WTC11 (cell line): Measurements from ENCODE around the gene ANKRD11. TPM values are rescaled to one million over a fixed set of nuclear protein-coding genes. Genes with fewer than 3 reads are reported as not detected.
A peak's percentile ranks its signal among the peaks of the same experiment; 100 is the strongest.

Source experiments
- ATAC-seq: fragments of 200-7000 bp; cut with Tn5 transposase; 2 replicates; pipeline ENCODE4 v1.10.0; 2021; ENCODE audit warnings: mild to moderate bottlenecking, moderate library complexity
- CTCF ChIA-PET: fragments of 300-600 bp; sonication (Branson Sonifier 250); formaldehyde crosslinking; loops from one replicate; lab custom pipeline; 2021; ENCODE audit warnings: antibody characterized with exemption; lab: Charles Lee
- POLR2A ChIA-PET: fragments of 350-600 bp; sonication (Branson Sonifier 250); formaldehyde crosslinking; loops from one replicate; lab custom pipeline; 2021; ENCODE audit warnings: antibody characterized with exemption; lab: Charles Lee
- DNase-seq: peaks from one replicate; pipeline ENCODE4 v3.0.0; 2021; ENCODE audit warnings: low spot score
- H3K27ac Mint-ChIP-seq: 2 replicates; pipeline ENCODE4 v1.8.0; 2021; ENCODE audit warnings: mixed read lengths
- H3K27me3 Mint-ChIP-seq: 2 replicates; pipeline ENCODE4 v1.8.0; 2021; ENCODE audit warnings: low read depth, mild to moderate bottlenecking, moderate library complexity, mixed read lengths
- H3K36me3 Mint-ChIP-seq: 2 replicates; pipeline ENCODE4 v1.8.0; 2021; ENCODE audit warnings: mixed read lengths
- H3K4me1 Mint-ChIP-seq: 2 replicates; pipeline ENCODE4 v1.8.0; 2022; ENCODE audit warnings: mixed read lengths
- H3K4me3 Mint-ChIP-seq: 2 replicates; pipeline ENCODE4 v1.8.0; 2021; ENCODE audit warnings: mild to moderate bottlenecking, moderate library complexity, mixed read lengths
- H3K9me3 Mint-ChIP-seq: 2 replicates; pipeline ENCODE4 v1.8.0; 2021; ENCODE audit warnings: mixed read lengths
- ATF6 ChIP-seq: sonication (generic); formaldehyde crosslinking; IDR thresholded peaks from 2 replicates; pipeline ENCODE4 v1.8.1; 2023; ENCODE audit warnings: mild to moderate bottlenecking, missing genetic modification reagents
- CDX4 ChIP-seq: fragments of 250-450 bp; sonication (Bioruptor Pico); IDR thresholded peaks from 2 replicates; pipeline ENCODE4 v1.9.0; 2021; ENCODE audit warnings: moderate library complexity, mild to moderate bottlenecking, inconsistent platforms, borderline replicate concordance
- CREB1 ChIP-seq: sonication (generic); formaldehyde crosslinking; IDR thresholded peaks from 2 replicates; pipeline ENCODE4 v1.8.0; 2023; ENCODE audit warnings: mild to moderate bottlenecking, missing genetic modification reagents
- E2F4 ChIP-seq: sonication (generic); formaldehyde crosslinking; IDR thresholded peaks from 2 replicates; pipeline ENCODE4 v1.8.1; 2022; ENCODE audit warnings: low read depth, mild to moderate bottlenecking, moderate library complexity, missing genetic modification reagents, borderline replicate concordance
- ERG ChIP-seq: fragments of 250-450 bp; sonication (Bioruptor Pico); IDR thresholded peaks from 2 replicates; pipeline ENCODE4 v1.8.0; 2021; ENCODE audit warnings: mild to moderate bottlenecking
- FOXP1 ChIP-seq: sonication (generic); formaldehyde crosslinking; IDR thresholded peaks from 2 replicates; pipeline ENCODE4 v1.8.0; 2022; ENCODE audit warnings: missing genetic modification reagents, mild to moderate bottlenecking, moderate library complexity, borderline replicate concordance
- FOXP4 ChIP-seq: sonication (generic); formaldehyde crosslinking; IDR thresholded peaks from 2 replicates; pipeline ENCODE4 v1.8.0; 2022; ENCODE audit warnings: mild to moderate bottlenecking, missing genetic modification reagents
- NR1H2 ChIP-seq: sonication (generic); formaldehyde crosslinking; IDR thresholded peaks from 2 replicates; pipeline ENCODE4 v1.9.0; 2021; ENCODE audit warnings: mild to moderate bottlenecking, moderate library complexity, missing genetic modification reagents
- PRDM15 ChIP-seq: sonication (generic); formaldehyde crosslinking; IDR thresholded peaks from 2 replicates; pipeline ENCODE4 v1.8.0; 2022; ENCODE audit warnings: missing genetic modification reagents
- SMAD3 ChIP-seq: sonication (generic); formaldehyde crosslinking; IDR thresholded peaks from 2 replicates; pipeline ENCODE4 v1.8.0; 2022; ENCODE audit warnings: missing genetic modification reagents, mild to moderate bottlenecking, borderline replicate concordance
- SOX15 ChIP-seq: fragments of 250-450 bp; sonication (Bioruptor Pico); IDR thresholded peaks from 2 replicates; pipeline ENCODE4 v1.9.0; 2021; ENCODE audit warnings: mild to moderate bottlenecking
- STAT6 ChIP-seq: sonication (generic); formaldehyde crosslinking; conservative IDR thresholded peaks from 2 replicates; pipeline ENCODE4 v1.8.1; 2023; ENCODE audit warnings: mild to moderate bottlenecking, low read depth, missing genetic modification reagents, moderate library complexity
- TCF7 ChIP-seq: sonication (generic); formaldehyde crosslinking; IDR thresholded peaks from 2 replicates; pipeline ENCODE4 v1.8.0; 2022; ENCODE audit warnings: mild to moderate bottlenecking, low read depth, missing genetic modification reagents, moderate library complexity
- TP53 ChIP-seq: sonication (generic); formaldehyde crosslinking; IDR thresholded peaks from 2 replicates; pipeline ENCODE4 v1.8.1; 2023; ENCODE audit warnings: mild to moderate bottlenecking, missing genetic modification reagents
- ZNF121 ChIP-seq: sonication (generic); formaldehyde crosslinking; IDR thresholded peaks from 2 replicates; pipeline ENCODE4 v1.8.0; 2023; ENCODE audit warnings: missing genetic modification reagents
- ZNF232 ChIP-seq: sonication (generic); formaldehyde crosslinking; IDR thresholded peaks from 2 replicates; pipeline ENCODE4 v1.8.0; 2022; ENCODE audit warnings: mild to moderate bottlenecking, missing genetic modification reagents
- ZNF281 ChIP-seq: sonication (generic); formaldehyde crosslinking; IDR thresholded peaks from 2 replicates; pipeline ENCODE4 v1.8.0; 2023; ENCODE audit warnings: mild to moderate bottlenecking, missing genetic modification reagents
- total RNA-seq: library from RNA; stranded (reverse); gene quantifications from 3 replicates; pipeline ENCODE4 v1.2.3, GENCODE V29; 2021

The ANKRD11 gene
- total RNA-seq, 1 experiment from 2014 or later: 184 TPM

- TF ChIP-seq ERG: no peak
Observed at GRCh38 chr16:89401205-89401604, 89.2 kb downstream of the ANKRD11 start (continued).

- ATAC-seq (no peak), DNase-seq (no peak)
- Mint-ChIP-seq H3K9me3 (no peaks in the 10 kb centered on the region), H3K27ac (no peak overlapping the region), H3K4me3 (no peak overlapping the region), H3K36me3 (no peaks in the 10 kb centered on the region; the same call in 1 of the 2 replicates), H3K4me1 (peaks cover 50% of the 10 kb centered on the region), H3K27me3 (no peaks in the 10 kb centered on the region)
- ChIA-PET POLR2A (no interaction called here), CTCF (no interaction called here)
- TF ChIP-seq FOXP1 (no peak), TP53 (CRISPR knock-in tag) (no peak), PRDM15 (CRISPR knock-in tag) (no peak), SOX15 (CRISPR knock-in tag) (no peak), ATF6 (CRISPR knock-in tag) (no peak), E2F4 (no peak), SMAD3 (CRISPR knock-in tag) (no peak), ZNF281 (no peak)
Observed at GRCh38 chr16:89400740-89401139, 89.6 kb downstream of the ANKRD11 start.

- ChIA-PET POLR2A (no interaction called here), CTCF (no interaction called here)
- H3K36me3 Mint-ChIP-seq: no peaks in the 10 kb centered on the region; the same call in 1 of the 2 replicates
- peak overlapping the region; percentile 95 for H3K27ac Mint-ChIP-seq
- DNase-seq (no peak), ATAC-seq (no peak)
- peaks cover 50% of the 10 kb centered on the region for H3K4me1 Mint-ChIP-seq
- no peak overlapping the region for H3K4me3 Mint-ChIP-seq
- no peaks in the 10 kb centered on the region for H3K9me3 Mint-ChIP-seq
- H3K27me3 Mint-ChIP-seq: no peaks in the 10 kb centered on the region
- TF ChIP-seq TCF7 (no peak), ZNF121 (CRISPR knock-in tag) (no peak), ZNF232 (CRISPR knock-in tag) (no peak), NR1H2 (CRISPR knock-in tag) (no peak), CDX4 (CRISPR knock-in tag) (no peak), CREB1 (no peak), FOXP4 (no peak), STAT6 (CRISPR knock-in tag) (no peak)
Observed at GRCh38 chr16:89398924-89399323, 91.4 kb downstream of the ANKRD11 start.
